ENCODE measurements around the gene WDR18.
A peak's percentile ranks its signal among the peaks of the same experiment; 100 is the strongest.
"Not testable (repeated sequence)": the region's sequence is repeated elsewhere in the genome, so short reads cannot be mapped to it uniquely, and the experiment has no call there.

WDR18 gene

GRCh38 chr19:950352-951066 is 33.6 kb upstream of the WDR18 start:
- DNase-seq (ENCODE audit: low read depth in 3 of 3, low spot score in 1 of 3), result no peak

DNA sequence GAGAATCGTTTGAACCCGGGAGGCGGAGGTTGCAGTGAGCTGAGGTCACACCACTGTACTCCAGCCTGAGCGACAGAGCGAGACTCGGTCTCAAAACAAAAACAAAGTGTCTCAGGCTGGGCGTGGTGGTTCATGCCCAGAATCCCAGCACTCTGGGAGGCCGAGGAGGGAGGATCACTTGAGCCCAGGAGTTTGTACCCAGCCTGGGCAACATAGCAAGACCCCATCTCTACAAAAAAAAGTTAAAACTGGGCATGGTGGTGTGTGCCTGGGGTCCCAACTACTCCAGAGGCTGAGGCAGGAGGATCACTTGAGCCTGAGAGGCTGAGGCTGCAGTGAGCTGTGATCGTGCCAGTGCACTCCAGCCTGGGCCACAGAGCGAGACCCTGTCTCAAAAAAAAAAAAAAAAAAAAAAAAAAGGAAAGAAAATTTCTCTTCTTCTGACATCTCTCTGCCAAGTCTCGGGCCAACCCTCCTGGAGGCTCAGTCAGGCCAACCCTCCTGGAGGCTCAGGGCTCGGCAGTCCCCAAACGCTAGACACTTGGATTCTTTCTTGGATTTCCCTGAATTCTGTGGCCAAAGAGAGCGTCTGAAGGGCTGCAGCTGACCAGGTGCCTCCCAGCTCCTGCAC is 32.0 kb upstream of the WDR18 start:
- no peak for DNase-seq (ENCODE audit: low read depth in 3 of 3, low spot score in 1 of 3)

DNA sequence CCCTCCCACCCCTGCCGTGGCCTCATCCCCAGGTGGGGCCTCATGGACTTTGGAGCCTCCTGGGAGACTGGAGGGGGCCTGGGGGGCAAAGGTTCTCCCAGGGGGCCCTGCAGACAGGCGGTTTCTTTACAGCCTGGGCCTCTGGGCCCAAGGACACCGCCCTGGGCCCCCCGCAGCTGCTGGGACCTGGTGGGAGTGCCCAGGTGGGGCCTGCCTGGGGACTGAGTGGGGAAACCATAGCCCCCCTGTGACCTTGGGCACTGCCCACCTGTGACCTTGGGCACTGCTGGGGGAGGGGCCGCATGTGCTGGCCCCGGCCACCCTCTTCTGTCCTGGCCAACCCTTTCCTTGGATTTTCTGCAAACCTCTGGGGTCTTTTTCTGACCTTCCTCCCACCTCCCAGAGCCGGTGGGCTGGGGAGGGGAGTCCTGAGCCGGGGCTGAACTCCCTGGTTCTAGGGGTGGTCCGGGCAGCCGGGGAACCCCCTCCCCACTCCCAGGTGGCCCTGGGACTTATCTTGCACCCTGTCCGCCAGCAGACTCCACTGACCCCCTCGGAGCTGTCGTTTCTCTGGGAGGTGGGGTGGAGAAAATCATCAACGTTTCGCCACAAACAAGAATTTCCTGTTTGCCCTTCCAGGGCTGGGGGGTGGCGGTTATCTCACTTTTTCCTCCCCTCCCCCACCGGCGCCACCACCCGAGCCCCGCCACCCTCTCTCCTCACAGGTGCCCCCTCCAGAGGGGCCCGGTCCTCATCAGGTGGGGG is 31.3 kb upstream of the WDR18 start:
- DNase-seq (ENCODE audit: low read depth in 3 of 3, low spot score in 1 of 3), result no peak

- DNase-seq (ENCODE audit: low read depth in 3 of 3, low spot score in 1 of 3), result no peak
Observed at GRCh38 chr19:953445-954271, 30.5 kb upstream of the WDR18 start.

- no peak for DNase-seq (ENCODE audit: low read depth in 3 of 3, low spot score in 1 of 3)
Observed at GRCh38 chr19:954272-954671, 29.9 kb upstream of the WDR18 start.

GRCh38 chr19:954672-955494 is 29.3 kb upstream of the WDR18 start:
- DNase-seq (ENCODE audit: low read depth in 3 of 3, low spot score in 1 of 3), result no peak

DNA sequence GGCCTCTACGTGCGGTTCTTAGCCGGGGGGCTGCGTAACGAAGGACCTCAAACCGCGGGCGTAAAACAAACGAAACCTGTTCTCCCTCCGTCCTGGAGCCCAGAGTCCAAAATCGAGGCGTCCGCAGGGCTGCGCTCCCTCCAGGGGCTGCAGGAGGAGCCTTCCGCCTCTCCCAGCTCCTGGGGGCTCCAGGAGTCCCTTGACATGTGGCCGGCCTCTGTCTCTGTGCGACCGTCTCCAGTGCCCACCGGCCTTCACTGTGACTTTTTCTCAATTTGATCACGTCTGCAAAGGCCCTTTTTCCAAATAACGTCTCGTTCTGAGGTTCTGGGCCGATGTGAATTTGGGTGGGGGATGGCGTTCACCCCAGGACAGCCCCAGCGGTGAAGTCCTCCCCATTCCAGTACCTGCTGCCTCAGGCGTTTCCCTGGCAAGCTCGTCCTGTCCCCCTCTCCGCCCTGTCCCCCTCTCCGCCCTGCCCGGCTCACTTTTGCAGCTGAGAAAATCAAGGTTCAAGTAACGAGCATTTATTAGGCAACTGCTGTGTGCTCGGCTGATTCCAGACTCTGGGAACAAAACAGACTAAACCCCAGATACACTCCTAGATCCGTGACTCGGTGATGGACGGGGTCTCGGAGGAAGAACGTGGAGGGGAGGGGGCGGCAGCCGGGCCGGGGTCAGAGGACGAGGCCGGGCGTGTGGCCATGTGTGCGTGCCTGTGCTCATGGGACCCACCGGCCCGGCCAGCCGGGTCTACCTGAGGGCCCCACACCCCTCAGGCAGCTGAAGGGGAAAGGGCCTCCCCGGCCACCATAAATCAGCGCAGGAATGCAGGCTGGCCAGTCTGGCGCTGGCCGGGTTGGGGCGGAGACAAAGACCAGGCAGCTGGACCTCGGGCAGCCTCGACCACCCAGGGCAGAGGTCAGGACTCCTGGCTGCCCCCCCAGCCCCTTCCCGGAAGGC is 28.1 kb upstream of the WDR18 start:
- DNase-seq (ENCODE audit: low read depth in 3 of 3, low spot score in 1 of 3), result no peak

DNA sequence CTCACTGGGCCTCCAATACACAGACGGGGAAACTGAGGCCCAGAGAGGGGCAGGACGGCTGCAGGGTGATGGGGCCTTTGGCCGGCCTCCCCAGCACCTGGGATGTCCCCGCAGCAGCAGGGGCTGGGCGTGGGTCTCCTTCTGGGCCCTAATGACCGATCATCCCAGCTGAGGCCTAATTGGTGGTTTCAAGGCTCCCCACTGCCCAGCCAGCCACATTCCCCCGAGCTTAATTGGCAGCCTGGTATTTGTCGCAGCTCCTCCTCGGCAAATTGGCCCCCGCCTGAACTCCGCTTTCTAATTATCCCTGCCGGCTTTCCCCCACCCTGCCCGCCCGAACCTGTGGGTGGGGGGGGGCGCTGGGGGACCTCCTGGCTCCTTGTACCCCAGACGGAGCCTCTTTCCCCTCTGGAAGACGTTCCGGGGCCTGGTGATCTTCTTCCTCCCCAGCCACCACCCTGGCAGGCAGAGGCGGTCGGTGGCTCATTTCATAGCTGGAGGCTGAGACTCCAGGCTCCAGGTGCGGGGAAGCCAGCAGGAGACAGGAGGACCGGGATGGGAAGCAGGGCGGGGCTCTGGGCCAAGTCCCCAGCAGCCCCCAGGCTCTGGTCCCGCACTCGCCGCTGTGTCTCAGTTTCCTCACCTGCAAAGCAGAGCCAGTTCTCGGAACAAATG is 27.2 kb upstream of the WDR18 start:
- DNase-seq (ENCODE audit: low read depth in 3 of 3, low spot score in 1 of 3), result no peak

GRCh38 chr19:957578-957977 is 26.6 kb upstream of the WDR18 start:
- DNase-seq (ENCODE audit: low read depth in 3 of 3, low spot score in 1 of 3), result not testable (repeated sequence)

DNA sequence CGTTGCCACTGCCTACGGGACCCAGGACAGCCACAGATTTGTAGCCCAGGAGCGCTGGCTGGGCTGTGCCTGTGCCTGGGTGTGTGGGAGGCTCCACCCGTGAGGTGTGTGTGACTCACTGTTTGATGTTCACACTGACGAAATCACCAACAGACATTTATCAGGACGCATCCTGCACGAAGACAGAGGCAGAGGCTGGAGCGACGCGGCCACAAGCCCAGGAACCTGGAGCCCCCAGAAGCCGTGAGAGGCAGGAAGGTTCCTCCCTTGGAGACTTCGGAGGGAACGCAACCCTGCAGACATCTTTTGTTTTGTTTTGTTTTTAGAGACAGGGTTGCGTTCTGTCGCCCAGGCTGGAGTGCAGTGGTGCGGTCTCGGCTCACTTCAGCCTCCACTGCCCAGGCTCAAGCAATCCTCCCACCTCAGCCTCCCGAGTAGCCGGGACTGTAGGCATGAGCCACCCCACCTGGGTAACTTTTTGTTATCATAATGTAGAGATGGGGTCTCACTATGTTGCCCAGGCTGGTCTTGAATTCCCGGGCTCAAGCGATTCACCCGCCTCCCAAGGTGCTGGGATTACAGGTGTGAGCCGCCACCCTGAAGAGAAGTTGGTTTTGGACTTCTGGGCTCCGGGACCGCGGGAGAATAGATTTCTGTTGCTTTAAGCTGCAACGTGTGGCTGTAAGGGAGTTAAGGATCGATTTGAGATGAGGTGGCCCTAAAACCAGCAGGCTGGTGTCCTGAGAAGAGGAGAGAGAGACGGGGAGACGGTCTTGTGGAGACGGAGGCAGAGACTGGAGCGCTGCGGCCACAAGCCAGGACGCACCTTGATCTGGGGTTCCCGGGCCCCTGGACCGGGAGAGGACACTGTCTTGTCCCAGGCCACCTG is 24.9 kb upstream of the WDR18 start:
- peak in 1 of 3 donors; percentile 14 for DNase-seq (ENCODE audit: low read depth in 3 of 3, low spot score in 1 of 3)

- DNase-seq (ENCODE audit: low read depth in 3 of 3, low spot score in 1 of 3), result no peak
Observed at GRCh38 chr19:960020-960419, 24.1 kb upstream of the WDR18 start.

DNA sequence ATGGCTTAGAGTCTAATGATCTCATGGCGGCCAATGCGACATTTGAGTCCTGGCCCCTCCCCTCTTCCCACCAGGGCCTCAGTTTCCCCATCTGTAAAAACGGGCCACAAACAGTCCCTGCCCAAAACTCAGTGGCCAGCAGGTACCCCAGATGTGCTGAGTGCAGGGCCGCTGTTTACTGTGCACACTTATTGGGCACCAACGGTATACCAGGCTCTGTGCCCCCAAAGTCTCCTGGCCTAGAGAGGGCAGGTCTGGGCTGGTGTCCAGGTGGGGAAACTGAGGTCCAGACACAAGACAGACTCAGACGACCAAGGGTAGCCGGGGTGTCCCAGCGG is 23.6 kb upstream of the WDR18 start:
- no peak for DNase-seq (ENCODE audit: low read depth in 3 of 3, low spot score in 1 of 3)

- no peak for DNase-seq (ENCODE audit: low read depth in 3 of 3, low spot score in 1 of 3)
Observed at GRCh38 chr19:961866-962620, 22.1 kb upstream of the WDR18 start.

DNA sequence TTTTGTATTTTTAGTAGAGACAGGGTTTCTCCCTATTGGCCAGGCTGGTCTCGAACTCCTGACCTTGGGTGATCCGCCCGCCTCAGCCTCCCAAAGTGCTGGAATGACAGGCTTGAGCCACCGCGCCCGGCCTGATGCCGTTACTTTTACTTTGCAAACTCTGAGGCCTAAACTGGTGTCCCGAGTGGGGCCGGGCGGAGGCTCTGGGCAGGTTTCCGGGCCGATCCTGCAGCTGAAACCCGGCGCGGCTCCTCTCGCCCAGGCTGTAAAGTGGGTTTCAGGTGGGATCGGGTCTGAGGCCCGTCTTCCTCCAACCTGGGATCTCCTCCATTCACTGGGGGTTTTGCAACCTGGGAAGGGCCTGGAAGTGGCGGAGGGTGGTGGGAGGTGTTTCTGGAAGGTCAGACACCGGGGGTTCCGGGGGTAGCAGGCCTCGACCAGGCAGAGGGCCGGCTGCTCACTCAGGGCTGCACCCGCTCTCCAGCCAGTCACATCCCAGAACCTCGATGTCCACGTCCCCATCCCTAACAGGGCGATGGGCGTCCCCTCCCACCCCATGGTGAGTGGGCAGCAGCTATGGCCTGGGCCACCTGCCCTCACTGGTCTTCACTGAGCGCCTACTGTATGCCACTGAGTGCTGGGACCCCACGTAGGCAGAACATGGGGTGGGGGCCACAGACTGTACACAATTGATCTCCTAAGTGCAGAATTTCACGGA is 21.3 kb upstream of the WDR18 start:
- no peak for DNase-seq (ENCODE audit: low read depth in 3 of 3, low spot score in 1 of 3)

DNA sequence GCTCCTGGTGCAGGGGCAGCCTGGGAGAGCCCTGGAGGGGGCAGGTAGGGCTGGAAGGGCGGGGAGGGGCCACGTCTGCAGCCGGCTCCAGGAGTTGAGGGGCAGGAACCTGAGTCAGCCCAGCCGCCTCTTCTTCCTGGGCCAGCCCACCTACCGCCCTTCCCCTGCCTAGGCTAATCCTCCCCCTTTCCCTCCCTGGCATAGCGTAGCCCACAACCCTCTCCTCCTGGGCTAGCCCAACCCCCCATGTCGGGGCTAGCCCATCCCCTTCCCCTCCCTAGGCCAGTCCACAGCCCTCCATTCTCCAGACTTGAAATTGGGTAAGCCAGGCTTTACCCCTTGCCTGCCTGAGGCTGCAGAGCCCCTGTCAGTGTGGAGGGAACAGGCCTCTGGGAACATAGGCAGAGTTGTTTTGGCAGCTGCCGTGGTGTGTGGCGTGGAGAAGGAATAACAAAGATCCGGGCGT is 20.6 kb upstream of the WDR18 start:
- no peak for DNase-seq (ENCODE audit: low read depth in 3 of 3, low spot score in 1 of 3)

GRCh38 chr19:964116-964520 is 20.0 kb upstream of the WDR18 start:
- no peak for DNase-seq (ENCODE audit: low read depth in 3 of 3, low spot score in 1 of 3)

Measured in stimulated activated CD4-positive, alpha-beta T cell treated with anti-CD3 and anti-CD28 coated beads, TNF-alpha, amount 100 ng/mL, for 1 hour (primary cell).